SK-N-SH (cell line): ENCODE data around the gene NACAD. TPM values are rescaled to one million over a fixed set of nuclear protein-coding genes. Genes with fewer than 3 reads are reported as not detected.

Experiments
- CTCF ChIA-PET: fragments of 300-600, 350-600 bp; formaldehyde crosslinking; extraction: SDS; loops from one replicate; lab custom pipeline; 2021; lab: Yijun Ruan, JAX
- POLR2A ChIA-PET: fragments of 350-600 bp; sonication (Branson Sonifier 250); formaldehyde crosslinking; extraction: SDS; loops from one replicate; lab custom pipeline; 2020; ENCODE audit warnings: antibody characterized with exemption, inconsistent platforms; lab: Yijun Ruan, JAX
- DNase-seq: peaks from one replicate; pipeline ENCODE4 v3.0.0; 2012
- H2AFZ ChIP-seq: fragments of 200-600 bp; sonication (generic); 2 replicates; pipeline ENCODE4 v1.8.1; 2016; ENCODE audit warnings: antibody characterized with exemption, mild to moderate bottlenecking, low read depth
- H3F3A ChIP-seq: fragments of 200-600 bp; sonication (generic); replicated peaks from 2 replicates; pipeline ENCODE3; 2016; ENCODE audit warnings: antibody characterized with exemption, mild to moderate bottlenecking; ENCODE audit not compliant: insufficient read depth
- H3K27ac ChIP-seq, 2 experiments: fragments of 200-500 bp in 1 of 2; fragments of 200-600 bp in 1 of 2; sonication (Bioruptor generic) in 1 of 2; sonication (generic), shearing (Covaris generic) in 1 of 2; 2 replicates each; pipeline versions ENCODE4 v1.5.1 to v1.6.1; 2014 to 2016; ENCODE audit warnings: low read depth in 2 of 2, inconsistent platforms in 1 of 2, low read length in 1 of 2, mild to moderate bottlenecking in 1 of 2, mixed read lengths in 1 of 2
- H3K27me3 ChIP-seq: fragments of 200-600 bp; sonication (generic), shearing (Covaris generic); 2 replicates; pipeline ENCODE4 v1.6.1; 2016; ENCODE audit warnings: mixed run types; ENCODE audit not compliant: insufficient read depth
- H3K36me3 ChIP-seq, 2 experiments: fragments of 200-500 bp in 1 of 2; fragments of 200-600 bp in 1 of 2; sonication (Bioruptor generic) in 1 of 2; sonication (generic) in 1 of 2; replicated peaks in 1 of 2; 2 replicates each; pipeline versions ENCODE3 to v1.5.1; 2014 to 2016; ENCODE audit warnings: low read length in 1 of 2, mild to moderate bottlenecking in 1 of 2; ENCODE audit not compliant: insufficient read depth in 2 of 2, control insufficient read depth in 1 of 2
- H3K4me1 ChIP-seq, 2 experiments: fragments of 200-500 bp in 1 of 2; fragments of 200-600 bp in 1 of 2; sonication (Bioruptor generic) in 1 of 2; sonication (generic), shearing (Covaris generic) in 1 of 2; 2 replicates each; pipeline versions ENCODE4 v1.5.1 to v1.6.1; 2014 to 2016; ENCODE audit warnings: low read depth in 1 of 2, low read length in 1 of 2, mixed run types in 1 of 2; ENCODE audit not compliant: insufficient read depth in 2 of 2, control insufficient read depth in 1 of 2
- H3K4me2 ChIP-seq: fragments of 200-600 bp; sonication (generic), shearing (Covaris generic); 2 replicates; pipeline ENCODE4 v1.6.1; 2017; ENCODE audit warnings: mixed run types
- H3K4me3 ChIP-seq, 2 experiments: fragments of 200-500 bp in 1 of 2; fragments of 200-600 bp in 1 of 2; sonication (Bioruptor generic) in 1 of 2; sonication (generic), shearing (Covaris generic) in 1 of 2; 2 replicates each; pipeline versions ENCODE4 v1.5.1 to v1.8.1; 2014 to 2016; ENCODE audit warnings: low read depth in 2 of 2, inconsistent platforms in 1 of 2, low read length in 1 of 2, mild to moderate bottlenecking in 1 of 2, mixed read lengths in 1 of 2, moderate library complexity in 1 of 2
- H3K79me2 ChIP-seq: fragments of 200-600 bp; sonication (generic); 2 replicates; pipeline ENCODE4 v1.8.1; 2017; ENCODE audit warnings: mild to moderate bottlenecking; ENCODE audit not compliant: insufficient read depth
- H3K9ac ChIP-seq: fragments of 200-600 bp; sonication (generic); 2 replicates; pipeline ENCODE4 v1.6.1; 2017; ENCODE audit warnings: mixed run types
- H3K9me2 ChIP-seq: fragments of 200-600 bp; sonication (generic); 2 replicates; pipeline ENCODE4 v1.6.1; 2017; ENCODE audit warnings: mixed run types
- H3K9me3 ChIP-seq: fragments of 200-600 bp; sonication (generic); 2 replicates; pipeline ENCODE4 v1.6.1; 2017; ENCODE audit warnings: mixed run types, mild to moderate bottlenecking, moderate library complexity
- H4K20me1 ChIP-seq: fragments of 200-600 bp; sonication (generic); 2 replicates; pipeline ENCODE4 v1.6.1; 2017; ENCODE audit warnings: mild to moderate bottlenecking, mixed run types; ENCODE audit not compliant: insufficient read depth
- CTCF ChIP-seq: fragments of 200-600 bp; sonication (generic); IDR thresholded peaks from 2 replicates; pipeline ENCODE4 v1.6.1; 2017; ENCODE audit warnings: antibody characterized with exemption, mild to moderate bottlenecking, moderate library complexity
- FOXM1 ChIP-seq: IDR thresholded peaks from 2 replicates; pipeline ENCODE4 v1.4.0; 2012; ENCODE audit warnings: low read depth, mild to moderate bottlenecking
- GABPA ChIP-seq: IDR thresholded peaks from 2 replicates; pipeline ENCODE4 v1.4.0; 2012; ENCODE audit warnings: low read depth, mild to moderate bottlenecking
- JUND ChIP-seq: IDR thresholded peaks from 2 replicates; pipeline ENCODE4 v1.4.0; 2012
- MEF2A ChIP-seq: IDR thresholded peaks from 2 replicates; pipeline ENCODE4 v1.4.0; 2012; ENCODE audit warnings: low read depth, borderline replicate concordance
- MXI1 ChIP-seq: IDR thresholded peaks from 2 replicates; pipeline ENCODE4 v1.6.1; 2012; ENCODE audit warnings: mild to moderate bottlenecking, low read depth, low read length, improper control_type of control experiment
- PBX3 ChIP-seq: IDR thresholded peaks from 2 replicates; pipeline ENCODE4; 2012
- RCOR1 ChIP-seq: fragments of 150-350 bp; IDR thresholded peaks from 2 replicates; pipeline ENCODE4 v1.6.1; 2017; ENCODE audit warnings: antibody characterized with exemption, low read length
- RXRA ChIP-seq: IDR thresholded peaks from 2 replicates; pipeline ENCODE4 v1.4.0; 2012; ENCODE audit warnings: low read depth, mild to moderate bottlenecking, borderline replicate concordance
- SIN3A ChIP-seq: IDR thresholded peaks from 2 replicates; pipeline ENCODE4 v1.6.1; 2012; ENCODE audit warnings: low read depth, mild to moderate bottlenecking, low read length, moderate library complexity, borderline replicate concordance
- TCF12 ChIP-seq: IDR thresholded peaks from 2 replicates; pipeline ENCODE4 v1.4.0; 2012
- TEAD4 ChIP-seq: IDR thresholded peaks from 2 replicates; pipeline ENCODE4 v1.4.0; 2012; ENCODE audit warnings: mild to moderate bottlenecking, borderline replicate concordance; ENCODE audit not compliant: insufficient read depth
- USF1 ChIP-seq: IDR thresholded peaks from 2 replicates; pipeline ENCODE4 v1.4.0; 2012; ENCODE audit warnings: low read depth, borderline replicate concordance
- USF2 ChIP-seq: fragments of 150-350 bp; IDR thresholded peaks from 2 replicates; pipeline ENCODE4 v1.6.1; 2017; ENCODE audit warnings: antibody characterized with exemption, low read length, low read depth, borderline replicate concordance
- WGBS: methylation state at CpG from one replicate; pipeline ENCODE4 v1.1.6; 2017; ENCODE audit warnings: low lambda C conversion rate; 5-methylcytosine and 5-hydroxymethylcytosine counted together
- polyA plus RNA-seq, 3 experiments: library from polyadenylated mRNA; depleted of rRNA; stranded (reverse); fragments of >200 nt; gene quantifications; 2 replicates each; pipeline ENCODE4 v1.2.3, GENCODE V29; 2012

The NACAD gene
- polyA plus RNA-seq, 1 of the 3 experiments (the other 2 are of a cell fraction): 2.8 TPM

- WGBS: 95% methylated on average over 6 of the region's 6 CpGs
- Histone ChIP-seq H3K4me2 (peak overlapping the region; percentile 99), H3K27me3 (no peaks in the 10 kb centered on the region), H3K4me1 (peaks cover 0 to 32% of the 10 kb centered on the region in 2 experiments; a peak in 1 of 4 replicates), H2AFZ (0 out of 2 replicates have a peak overlapping the region, but pooled peaks have one; percentile 96), H3K9me2 (no peaks in the 10 kb centered on the region)
- TF ChIP-seq TEAD4 (no peak), TCF12 (no peak), USF1 (no peak), SIN3A (no peak), GABPA (no peak)
- TF ChIP-seq, all 33 proteins: peak for 0
- peak overlapping the region in 1 of 2 experiments; percentile 97; a peak in 2 of 4 replicates for H3K27ac ChIP-seq
- H4K20me1 ChIP-seq: no peaks in the 10 kb centered on the region; the same call in 1 of the 2 replicates
- H3F3A ChIP-seq: no peaks in the 10 kb centered on the region
- POLR2A ChIA-PET: interaction anchor here (1.0 to 1.2 kb wide), 5 partner anchors 12 to 86 kb away, joined by 3 to 5 read pairs (median 4); partner anchors contain the start of gene TBRG4
- H3K79me2 ChIP-seq: peaks cover 20% of the 10 kb centered on the region; the same call in 1 of the 2 replicates
- H3K9ac ChIP-seq: peak overlapping the region; percentile 83
- H3K4me3 ChIP-seq: peak overlapping the region; percentile 70 to 98
- CTCF ChIA-PET: interaction anchor here (1.0 to 1.5 kb wide), 4 partner anchors 14 to 85 kb away, joined by 3 to 9 read pairs (median 4); no protein-coding TSS in a partner anchor
- H3K9me3 ChIP-seq: no peaks in the 10 kb centered on the region
- no peak for DNase-seq
- H3K36me3 ChIP-seq: peaks cover 0 to 23% of the 10 kb centered on the region in 2 experiments
Measured at GRCh38 chr7:45087301-45088145, 1.2 kb downstream of the NACAD start.

- H3K4me1 ChIP-seq: peaks cover 0 to 35% of the 10 kb centered on the region in 2 experiments; a peak in 1 of 4 replicates
- H3K36me3 ChIP-seq: peaks cover 0 to 29% of the 10 kb centered on the region in 2 experiments
- no peak for DNase-seq
- no peaks in the 10 kb centered on the region for H3K9me2 ChIP-seq
- H3K79me2 ChIP-seq: peaks cover 20% of the 10 kb centered on the region; the same call in 1 of the 2 replicates
- H2AFZ ChIP-seq: no peak overlapping the region
- no peaks in the 10 kb centered on the region for H3K9me3 ChIP-seq
- no peaks in the 10 kb centered on the region for H3F3A ChIP-seq
- ChIA-PET POLR2A (interaction anchor here (1.0 to 1.6 kb wide), 6 partner anchors 13 to 101 kb away, joined by 3 to 5 read pairs (median 4); partner anchors contain the start of gene TBRG4), CTCF (interaction anchor here (1.0 to 1.5 kb wide), 3 partner anchors 26 to 84 kb away, joined by 3 to 9 read pairs (median 4); no protein-coding TSS in a partner anchor)
- no peaks in the 10 kb centered on the region for H3K27me3 ChIP-seq
- H4K20me1 ChIP-seq: no peaks in the 10 kb centered on the region; the same call in 1 of the 2 replicates
- H3K4me3 ChIP-seq: no peak overlapping the region
- H3K27ac ChIP-seq: no peak overlapping the region
- H3K9ac ChIP-seq: no peak overlapping the region
- WGBS: 98% methylated on average over 13 of the region's 15 CpGs
- TF ChIP-seq MXI1 (no peak), USF1 (no peak), FOXM1 (no peak), JUND (no peak), RCOR1 (no peak), SIN3A (no peak), RXRA (no peak), USF2 (no peak), MEF2A (no peak), PBX3 (no peak), CTCF (no peak)
- H3K4me2 ChIP-seq: no peak overlapping the region; the same call in 1 of the 2 replicates
Measured at GRCh38 chr7:45086331-45087065, 2.3 kb downstream of the NACAD start.
